Measurements from ENCODE around the gene STXBP6. TPM values are rescaled to one million over a fixed set of nuclear protein-coding genes. Genes with fewer than 3 reads are reported as not detected.
A peak's percentile ranks its signal among the peaks of the same experiment; 100 is the strongest.

Gene STXBP6
- total and polyA plus RNA-seq, 2 of the 13 experiments (the other 11 are each of a cell fraction or from before 2014, with no cell fraction given): 35.3 to 42.8 TPM

DNA sequence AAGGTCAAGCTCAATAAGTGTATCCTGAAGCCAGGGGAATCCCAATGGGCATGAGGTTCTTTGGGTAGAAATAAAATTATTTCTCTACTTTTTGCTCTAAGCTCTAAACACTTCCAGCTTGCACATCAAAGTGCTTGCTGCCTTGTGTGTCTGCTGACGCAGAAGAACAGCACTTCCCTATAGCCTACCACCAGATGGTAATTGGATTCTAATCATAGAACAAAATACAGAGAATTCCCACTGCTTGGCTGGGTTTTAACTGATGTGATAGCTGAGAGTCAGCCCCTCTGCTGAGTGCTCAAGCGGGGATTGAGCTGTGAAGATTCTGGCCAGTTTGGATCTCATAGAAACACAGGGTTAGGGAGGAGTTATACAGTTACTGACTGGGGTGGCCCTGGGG, 283.5 kb downstream of the STXBP6 start:
- Histone ChIP-seq H3K36me3 (replicated peaks in 1 of 2; ENCODE audit: control insufficient read depth in 1 of 2, insufficient read depth in 2 of 2, low read length in 2 of 2) (no peaks in the 10 kb centered on the region), H3K9me3 (ENCODE audit: low read length) (no peaks in the 10 kb centered on the region), H3K4me2 (ENCODE audit: low read depth, low read length) (no peak overlapping the region), H3K79me2 (ENCODE audit: insufficient read depth, low read length) (no peaks in the 10 kb centered on the region), H3K4me3 (replicated peaks in 1 of 3; ENCODE audit: insufficient read depth in 1 of 3, low read depth in 2 of 3, low read length in 3 of 3) (no peak overlapping the region), H3K4me1 (ENCODE audit: insufficient read depth, low read length) (no peaks in the 10 kb centered on the region), H4K20me1 (ENCODE audit: insufficient read depth, low read length) (no peaks in the 10 kb centered on the region), H3K27ac (ENCODE audit: extremely low read length, insufficient read depth, low read length) (no peak overlapping the region), H2AFZ (ENCODE audit: low read length) (no peak overlapping the region), H3K27me3 (ENCODE audit: control insufficient read depth in 1 of 2, insufficient read depth in 2 of 2, low read length in 2 of 2) (no peaks in the 10 kb centered on the region), H3K9ac (ENCODE audit: insufficient read depth, low read depth, low read length) (no peak overlapping the region)
- no TSS peak for BruUV-seq (replicated peaks)
- no peak for DNase-seq (ENCODE audit: low spot score)
- TF ChIP-seq CEBPG (CRISPR knock-in tag; IDR thresholded peaks at IDR 0.05) (no peak), ZNF607 (CRISPR knock-in tag; IDR thresholded peaks at IDR 0.05; ENCODE audit: borderline replicate concordance) (no peak), DPF2 (CRISPR knock-in tag; IDR thresholded peaks at IDR 0.05; ENCODE audit: borderline replicate concordance, low read depth) (no peak), FOSL2 (CRISPR knock-in tag; IDR thresholded peaks at IDR 0.05) (no peak)
- ChIA-PET POLR2A (no interaction called here), CTCF (ENCODE audit: low intra/inter-chr PET ratio, low total read pairs) (no interaction called here)
- no peak for FAIRE-seq
- ATAC-seq: no peak; the same call in 2 of the 3 replicates
- 0% methylated on average over 2 of the region's 2 CpGs for WGBS (ENCODE audit: low lambda C conversion rate)
- intact Hi-C loops (cut with micrococcal nuclease; ENCODE audit: unreplicated experiment) (no loop called here), in situ Hi-C loops (cut with HindIII; ENCODE audit: extremely low pct_ligation_motif_present, low pct_unique_long_range_greater_than_20kb) (no loop called here)

DNA sequence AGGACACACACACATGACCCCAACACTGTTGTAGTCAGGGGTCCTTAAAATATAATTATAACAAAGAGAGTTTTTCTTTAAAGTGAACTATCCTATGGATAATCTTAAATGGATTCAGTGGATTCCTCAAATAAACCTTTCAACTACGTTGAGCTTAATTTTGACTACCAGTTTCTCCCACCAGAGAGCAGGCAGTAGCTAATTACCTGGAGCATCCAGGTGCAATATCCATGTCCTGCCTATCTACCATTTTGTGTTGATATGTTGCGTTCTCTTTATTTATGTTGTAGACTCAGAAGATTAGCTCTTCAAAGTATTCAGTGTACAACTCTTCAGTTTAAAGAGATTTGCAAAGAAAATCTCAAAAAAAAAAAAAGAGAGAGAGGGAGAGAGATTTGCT, 288.8 kb downstream of the STXBP6 start:
- CTCF ChIA-PET (ENCODE audit: low intra/inter-chr PET ratio, low total read pairs): interaction anchor here (0.9 to 2.4 kb wide), 4 partner anchors 45 to 390 kb away, joined by 3 to 17 read pairs (median 5); no protein-coding TSS in a partner anchor
- no peaks in the 10 kb centered on the region for H3K36me3 ChIP-seq (replicated peaks in 1 of 2; ENCODE audit: control insufficient read depth in 1 of 2, insufficient read depth in 2 of 2, low read length in 2 of 2)
- no peak overlapping the region for H3K27ac ChIP-seq (ENCODE audit: extremely low read length, insufficient read depth, low read length)
- no peaks in the 10 kb centered on the region; a peak in 1 of 5 replicates for H3K27me3 ChIP-seq (ENCODE audit: control insufficient read depth in 1 of 2, insufficient read depth in 2 of 2, low read length in 2 of 2)
- WGBS (ENCODE audit: low lambda C conversion rate): 2% methylated on average over 2 of the region's 2 CpGs
- no peak for FAIRE-seq
- in situ Hi-C loops (cut with HindIII; ENCODE audit: extremely low pct_ligation_motif_present, low pct_unique_long_range_greater_than_20kb) (no loop called here), intact Hi-C loops (cut with micrococcal nuclease; ENCODE audit: unreplicated experiment) (loop anchor here (1.0 kb wide), 3 partner anchors 282 to 390 kb away; no protein-coding TSS in a partner anchor)
- no peaks in the 10 kb centered on the region for H3K9me3 ChIP-seq (ENCODE audit: low read length)
- H3K9ac ChIP-seq (ENCODE audit: insufficient read depth, low read depth, low read length): no peak overlapping the region
- no peaks in the 10 kb centered on the region for H3K4me1 ChIP-seq (ENCODE audit: insufficient read depth, low read length)
- POLR2A ChIA-PET: no interaction called here
- BruUV-seq (replicated peaks): no TSS peak
- peak; percentile 28 for DNase-seq (ENCODE audit: low spot score)
- no peaks in the 10 kb centered on the region for H3K79me2 ChIP-seq (ENCODE audit: insufficient read depth, low read length)
- TF ChIP-seq, protein P1, sequence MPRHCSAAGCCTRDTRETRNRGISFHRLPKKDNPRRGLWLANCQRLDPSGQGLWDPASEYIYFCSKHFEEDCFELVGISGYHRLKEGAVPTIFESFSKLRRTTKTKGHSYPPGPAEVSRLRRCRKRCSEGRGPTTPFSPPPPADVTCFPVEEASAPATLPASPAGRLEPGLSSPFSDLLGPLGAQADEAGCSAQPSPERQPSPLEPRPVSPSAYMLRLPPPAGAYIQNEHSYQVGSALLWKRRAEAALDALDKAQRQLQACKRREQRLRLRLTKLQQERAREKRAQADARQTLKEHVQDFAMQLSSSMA (CRISPR knock-in tag; IDR thresholded peaks at IDR 0.05): no peak
- TF ChIP-seq SMC3 (IDR thresholded peaks at IDR 0.05; ENCODE audit: low read length) (peak; percentile 70), STAG1 (CRISPR knock-in tag; IDR thresholded peaks at IDR 0.05) (peak; percentile 82)
- TF ChIP-seq, protein P2, sequence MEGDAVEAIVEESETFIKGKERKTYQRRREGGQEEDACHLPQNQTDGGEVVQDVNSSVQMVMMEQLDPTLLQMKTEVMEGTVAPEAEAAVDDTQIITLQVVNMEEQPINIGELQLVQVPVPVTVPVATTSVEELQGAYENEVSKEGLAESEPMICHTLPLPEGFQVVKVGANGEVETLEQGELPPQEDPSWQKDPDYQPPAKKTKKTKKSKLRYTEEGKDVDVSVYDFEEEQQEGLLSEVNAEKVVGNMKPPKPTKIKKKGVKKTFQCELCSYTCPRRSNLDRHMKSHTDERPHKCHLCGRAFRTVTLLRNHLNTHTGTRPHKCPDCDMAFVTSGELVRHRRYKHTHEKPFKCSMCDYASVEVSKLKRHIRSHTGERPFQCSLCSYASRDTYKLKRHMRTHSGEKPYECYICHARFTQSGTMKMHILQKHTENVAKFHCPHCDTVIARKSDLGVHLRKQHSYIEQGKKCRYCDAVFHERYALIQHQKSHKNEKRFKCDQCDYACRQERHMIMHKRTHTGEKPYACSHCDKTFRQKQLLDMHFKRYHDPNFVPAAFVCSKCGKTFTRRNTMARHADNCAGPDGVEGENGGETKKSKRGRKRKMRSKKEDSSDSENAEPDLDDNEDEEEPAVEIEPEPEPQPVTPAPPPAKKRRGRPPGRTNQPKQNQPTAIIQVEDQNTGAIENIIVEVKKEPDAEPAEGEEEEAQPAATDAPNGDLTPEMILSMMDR (CRISPR knock-in tag; IDR thresholded peaks at IDR 0.05): peak; percentile 56
- no peak overlapping the region for H3K4me3 ChIP-seq (replicated peaks in 1 of 3; ENCODE audit: insufficient read depth in 1 of 3, low read depth in 2 of 3, low read length in 3 of 3)
- peak; percentile 71 for ATAC-seq
- no peak overlapping the region for H2AFZ ChIP-seq (ENCODE audit: low read length)
- H4K20me1 ChIP-seq (ENCODE audit: insufficient read depth, low read length): no peaks in the 10 kb centered on the region
- no peak overlapping the region for H3K4me2 ChIP-seq (ENCODE audit: low read depth, low read length)

Measured in HepG2 (cell line).